HEK293 (cell line): ENCODE data around the gene MLN.

ENCODE experiments used
- ELK4 ChIP-seq: IDR thresholded peaks from 2 replicates; pipeline ENCODE4 v1.6.1; 2011; ENCODE audit warnings: mild to moderate bottlenecking, low read depth, low read length, borderline replicate concordance
- FEZF1 ChIP-seq: fragments of 450-650 bp; formaldehyde crosslinking; IDR thresholded peaks from 2 replicates; pipeline ENCODE4 v1.5.1; 2016; ENCODE audit warnings: missing biosample characterization, missing genetic modification characterization
- KLF16 ChIP-seq: fragments of 450-650 bp; formaldehyde crosslinking; IDR thresholded peaks from 2 replicates; pipeline ENCODE4 v1.5.1; 2017; ENCODE audit warnings: missing biosample characterization, missing genetic modification characterization
- KLF17 ChIP-seq: fragments of 450-650 bp; formaldehyde crosslinking; IDR thresholded peaks from 2 replicates; pipeline ENCODE4 v1.5.1; 2016; ENCODE audit warnings: missing biosample characterization, missing genetic modification characterization
- REST ChIP-seq: fragments of 450-650 bp; formaldehyde crosslinking; IDR thresholded peaks from 2 replicates; pipeline ENCODE4 v1.5.1; 2016; ENCODE audit warnings: missing biosample characterization, missing genetic modification characterization
- SCRT1 ChIP-seq: fragments of 450-650 bp; formaldehyde crosslinking; IDR thresholded peaks from 2 replicates; pipeline ENCODE4 v1.5.1; 2016; ENCODE audit warnings: missing biosample characterization, missing genetic modification characterization, borderline replicate concordance
- SCRT2 ChIP-seq: fragments of 450-650 bp; formaldehyde crosslinking; IDR thresholded peaks from 2 replicates; pipeline ENCODE4 v1.5.1; 2016; ENCODE audit warnings: missing biosample characterization, missing genetic modification characterization
- SETDB1 ChIP-seq: IDR thresholded peaks from one replicate; pipeline ENCODE4 v1.6.1; 2017; ENCODE audit warnings: mild to moderate bottlenecking, low read length, moderate library complexity, mixed read lengths; ENCODE audit not compliant: insufficient read length
- ZBTB21 ChIP-seq: fragments of 450-650 bp; formaldehyde crosslinking; IDR thresholded peaks from 2 replicates; pipeline ENCODE4 v1.5.1; 2017; ENCODE audit warnings: missing biosample characterization, missing genetic modification characterization
- ZNF114 ChIP-seq: fragments of 450-650 bp; formaldehyde crosslinking; IDR thresholded peaks from 2 replicates; pipeline ENCODE4 v1.5.0; 2017; ENCODE audit warnings: missing biosample characterization, missing genetic modification characterization
- ZNF138 ChIP-seq: fragments of 450-650 bp; formaldehyde crosslinking; IDR thresholded peaks from 2 replicates; pipeline ENCODE4 v1.5.1; 2016; ENCODE audit warnings: missing biosample characterization, missing genetic modification characterization, borderline replicate concordance
- ZNF2 ChIP-seq: fragments of 450-650 bp; formaldehyde crosslinking; IDR thresholded peaks from 2 replicates; pipeline ENCODE4 v1.5.1; 2016; ENCODE audit warnings: missing biosample characterization, missing genetic modification characterization
- ZNF266 ChIP-seq: fragments of 450-650 bp; formaldehyde crosslinking; IDR thresholded peaks from 2 replicates; pipeline ENCODE4 v1.5.1; 2016; ENCODE audit warnings: missing biosample characterization, missing genetic modification characterization, low read depth
- ZNF311 ChIP-seq: fragments of 450-650 bp; formaldehyde crosslinking; IDR thresholded peaks from 2 replicates; pipeline ENCODE4 v1.5.1; 2017; ENCODE audit warnings: missing biosample characterization, missing genetic modification characterization, borderline replicate concordance
- ZNF324 ChIP-seq: fragments of 450-650 bp; formaldehyde crosslinking; IDR thresholded peaks from 2 replicates; pipeline ENCODE4 v1.5.1; 2016; ENCODE audit warnings: missing biosample characterization, missing genetic modification characterization
- ZNF366 ChIP-seq: fragments of 450-650 bp; formaldehyde crosslinking; conservative IDR thresholded peaks from 2 replicates; pipeline ENCODE4 v1.5.1; 2016; ENCODE audit warnings: missing biosample characterization, missing genetic modification characterization
- ZNF404 ChIP-seq: fragments of 450-650 bp; formaldehyde crosslinking; IDR thresholded peaks from 2 replicates; pipeline ENCODE4 v1.5.1; 2017; ENCODE audit warnings: missing biosample characterization, missing genetic modification characterization
- ZNF423 ChIP-seq: fragments of 450-650 bp; formaldehyde crosslinking; IDR thresholded peaks from 2 replicates; pipeline ENCODE4 v1.5.1; 2016; ENCODE audit warnings: missing biosample characterization, missing genetic modification characterization
- ZNF518A ChIP-seq: fragments of 450-650 bp; formaldehyde crosslinking; conservative IDR thresholded peaks from 2 replicates; pipeline ENCODE4 v1.5.1; 2016; ENCODE audit warnings: low read depth, missing biosample characterization, missing genetic modification characterization
- ZNF521 ChIP-seq: fragments of 450-650 bp; formaldehyde crosslinking; IDR thresholded peaks from 2 replicates; pipeline ENCODE4 v1.5.1; 2017; ENCODE audit warnings: missing biosample characterization, mild to moderate bottlenecking, missing genetic modification characterization
- ZNF610 ChIP-seq: fragments of 450-650 bp; formaldehyde crosslinking; IDR thresholded peaks from 2 replicates; pipeline ENCODE4 v1.5.1; 2016; ENCODE audit warnings: missing biosample characterization, missing genetic modification characterization, borderline replicate concordance
- ZNF768 ChIP-seq: fragments of 450-650 bp; formaldehyde crosslinking; IDR thresholded peaks from 2 replicates; pipeline ENCODE4 v1.5.1; 2018; ENCODE audit warnings: missing biosample characterization, mild to moderate bottlenecking, missing genetic modification characterization
- ZNF785 ChIP-seq: fragments of 450-650 bp; formaldehyde crosslinking; IDR thresholded peaks from 2 replicates; pipeline ENCODE4 v1.5.1; 2016; ENCODE audit warnings: missing biosample characterization, missing genetic modification characterization
- TF ChIP-seq, protein P1 (sequence below): fragments of 450-650 bp; formaldehyde crosslinking; IDR thresholded peaks from 2 replicates; pipeline ENCODE4 v1.5.1; 2016; ENCODE audit warnings: missing biosample characterization, missing genetic modification characterization

The MLN gene

DNA sequence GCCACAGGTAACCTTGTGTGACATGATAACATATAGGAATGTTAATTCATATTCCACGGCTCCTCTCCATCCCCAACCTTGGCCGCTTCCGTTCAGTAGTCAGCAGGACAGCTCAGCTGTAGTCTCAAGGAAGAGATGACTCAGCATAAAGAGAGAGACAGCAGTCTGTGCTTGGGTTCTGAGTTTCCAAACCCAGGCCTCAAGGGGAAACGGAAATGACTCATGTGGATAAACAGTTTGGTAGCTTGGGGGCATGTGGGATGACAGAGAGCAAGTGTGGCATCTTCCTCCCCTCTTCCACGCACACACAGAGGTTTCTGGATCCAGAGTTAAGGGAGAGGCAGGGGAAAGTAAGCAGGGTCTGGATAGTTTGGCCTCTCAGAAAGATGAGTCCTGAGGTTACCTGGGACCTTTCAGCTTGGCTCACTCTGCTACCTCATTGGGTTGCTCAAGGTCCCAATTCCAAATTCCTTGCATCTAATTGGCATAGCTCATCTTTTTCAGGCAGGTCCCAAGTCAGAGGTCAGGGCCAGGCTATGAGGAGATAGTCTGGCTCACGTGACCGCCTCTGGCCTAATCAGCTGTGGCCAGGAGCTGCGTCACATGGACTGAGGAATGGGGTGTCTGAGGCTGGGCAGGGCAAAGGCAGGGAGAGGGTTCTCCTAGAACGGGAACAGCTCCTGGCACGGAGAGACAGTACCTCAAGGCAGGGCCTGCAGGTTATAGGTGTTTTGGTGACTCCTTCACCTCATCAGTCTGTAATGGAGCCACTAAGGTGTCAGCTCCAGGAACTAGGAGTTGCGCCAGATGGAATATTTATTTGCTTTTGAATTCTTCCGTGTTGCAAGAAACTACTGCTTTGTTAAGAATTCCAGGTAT lies 36.5 kb upstream of the MLN start (continued):
- TF ChIP-seq ZNF114 (tag by site-specific recombination), result no peak
- TF ChIP-seq, protein P1, sequence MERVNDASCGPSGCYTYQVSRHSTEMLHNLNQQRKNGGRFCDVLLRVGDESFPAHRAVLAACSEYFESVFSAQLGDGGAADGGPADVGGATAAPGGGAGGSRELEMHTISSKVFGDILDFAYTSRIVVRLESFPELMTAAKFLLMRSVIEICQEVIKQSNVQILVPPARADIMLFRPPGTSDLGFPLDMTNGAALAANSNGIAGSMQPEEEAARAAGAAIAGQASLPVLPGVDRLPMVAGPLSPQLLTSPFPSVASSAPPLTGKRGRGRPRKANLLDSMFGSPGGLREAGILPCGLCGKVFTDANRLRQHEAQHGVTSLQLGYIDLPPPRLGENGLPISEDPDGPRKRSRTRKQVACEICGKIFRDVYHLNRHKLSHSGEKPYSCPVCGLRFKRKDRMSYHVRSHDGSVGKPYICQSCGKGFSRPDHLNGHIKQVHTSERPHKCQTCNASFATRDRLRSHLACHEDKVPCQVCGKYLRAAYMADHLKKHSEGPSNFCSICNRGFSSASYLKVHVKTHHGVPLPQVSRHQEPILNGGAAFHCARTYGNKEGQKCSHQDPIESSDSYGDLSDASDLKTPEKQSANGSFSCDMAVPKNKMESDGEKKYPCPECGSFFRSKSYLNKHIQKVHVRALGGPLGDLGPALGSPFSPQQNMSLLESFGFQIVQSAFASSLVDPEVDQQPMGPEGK (tag by site-specific recombination), result peak; percentile 70
- TF ChIP-seq ZNF311 (tag by site-specific recombination), result no peak
- peak; percentile 91 for TF ChIP-seq ZNF324 (tag by site-specific recombination)
- no peak for TF ChIP-seq ZNF138 (tag by site-specific recombination)
- TF ChIP-seq ZNF266, result no peak
- TF ChIP-seq ZNF2 (tag by site-specific recombination), result 0 out of 2 replicates have a peak, but pooled peaks have one; percentile 71
- no peak for TF ChIP-seq ZNF521 (tag by site-specific recombination)
- no peak for TF ChIP-seq SCRT2
- TF ChIP-seq SCRT1 (tag by site-specific recombination), result no peak
- no peak for TF ChIP-seq ELK4
- TF ChIP-seq ZNF768 (tag by site-specific recombination), result no peak
- peak; percentile 77; the same call in 1 of the 2 replicates for TF ChIP-seq KLF17 (tag by site-specific recombination)
- TF ChIP-seq KLF16 (tag by site-specific recombination), result no peak
- TF ChIP-seq ZNF366 (tag by site-specific recombination), result peak; percentile 89
- no peak for TF ChIP-seq ZNF404
- TF ChIP-seq SETDB1, result no peak
- TF ChIP-seq ZNF785 (tag by site-specific recombination), result no peak
- no peak for TF ChIP-seq REST (tag by site-specific recombination)
- TF ChIP-seq ZNF518A (tag by site-specific recombination), result peak; percentile 71
- TF ChIP-seq ZBTB21 (tag by site-specific recombination), result peak; percentile 79
- no peak for TF ChIP-seq FEZF1
- no peak for TF ChIP-seq ZNF610 (tag by site-specific recombination)
- TF ChIP-seq ZNF423 (tag by site-specific recombination), result no peak
